NCI-H82 (cell line): ENCODE data around the gene ZNF723.
"Not testable (repeated sequence)": the region's sequence is repeated elsewhere in the genome, so short reads cannot be mapped to it uniquely, and the experiment has no call there.

Experiments
- DNase-seq: peaks from one replicate; lab custom pipeline; 2025; lab: John Stamatoyannopoulos, UW

ZNF723 gene

DNA sequence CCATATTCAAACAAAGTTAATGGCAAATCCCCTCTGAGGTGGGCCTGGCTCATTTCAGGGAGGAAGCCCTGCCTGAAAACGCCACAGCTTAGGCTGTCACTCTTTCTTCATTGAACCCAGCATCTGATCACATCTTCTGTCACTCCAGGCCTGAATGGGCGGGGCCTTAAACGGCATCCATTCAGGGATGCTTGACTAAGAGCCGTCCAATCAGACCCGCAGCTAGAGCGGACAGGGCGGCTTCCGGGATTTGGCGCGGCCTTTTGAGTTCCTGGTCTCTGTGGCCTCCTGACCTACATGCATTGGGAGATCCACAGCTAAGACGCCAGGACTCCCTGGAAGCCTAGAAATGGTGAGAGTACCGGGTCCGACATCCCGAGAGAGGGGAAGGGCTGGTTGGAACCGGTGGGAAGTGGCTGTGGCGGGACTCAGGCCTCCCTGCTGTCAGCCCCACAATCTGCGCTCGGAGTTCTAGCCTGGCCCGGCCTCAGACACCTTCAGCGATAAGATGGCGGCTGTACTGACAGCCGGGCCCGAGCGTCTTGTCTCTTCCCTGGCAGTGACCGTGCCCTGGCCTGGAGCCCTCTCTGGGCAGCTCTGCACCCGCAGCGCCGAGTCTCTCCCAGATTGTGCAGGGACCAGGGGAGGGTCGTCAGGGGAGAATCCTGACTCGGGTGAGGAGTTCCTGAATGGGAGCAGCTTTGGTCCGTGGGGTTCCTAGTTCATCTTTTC is at the start of gene ZNF723:
ZNF723 (plus strand) TSS at position 261 of the 732 bp plus-strand sequence; CDS start at position 350, 89 bp downstream.
- DNase-seq = no peak

DNA sequence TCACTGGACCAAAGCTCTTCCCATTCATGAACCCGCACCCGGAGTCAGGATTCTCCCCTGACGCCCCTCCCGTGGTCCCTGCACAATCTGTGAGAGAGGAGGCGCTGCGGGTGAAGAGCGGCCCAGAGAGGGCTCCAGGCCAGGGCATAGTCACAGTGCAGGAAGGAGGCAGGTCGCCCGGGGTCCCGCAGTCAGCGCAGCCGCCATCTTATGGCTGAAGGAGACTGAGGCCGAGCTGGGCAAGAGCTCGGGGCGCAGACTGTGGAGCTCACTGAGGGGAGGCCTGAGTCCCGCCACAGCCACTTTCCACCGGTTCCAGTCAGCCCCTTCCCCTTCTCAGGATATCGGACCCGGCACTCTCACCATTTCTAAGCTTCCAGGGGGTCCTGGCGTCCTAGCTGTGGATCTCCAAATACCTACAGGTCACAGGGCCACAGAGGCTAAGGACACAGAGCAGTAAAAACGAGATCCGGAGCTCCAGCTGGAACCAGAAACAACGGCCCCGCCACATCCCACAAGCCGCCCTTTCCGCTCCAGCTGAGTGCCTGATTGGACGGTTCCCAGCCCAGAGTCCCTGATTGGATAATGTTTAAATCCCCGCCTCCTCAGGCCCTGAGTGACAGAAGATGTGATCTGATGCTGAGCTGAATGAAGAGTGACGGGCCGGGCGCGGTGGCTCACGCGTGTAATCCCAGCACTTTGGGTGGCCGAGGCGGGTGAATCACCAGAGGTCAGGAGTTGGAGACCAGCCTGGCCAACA is 48.3 kb upstream of the ZNF723 start, which contains the start of gene ZNF99:
ZNF99 (minus strand) TSS at position 501 of the 760 bp plus-strand sequence; CDS start at position 366, 135 bp downstream.
- peak; percentile 30 for DNase-seq

DNA sequence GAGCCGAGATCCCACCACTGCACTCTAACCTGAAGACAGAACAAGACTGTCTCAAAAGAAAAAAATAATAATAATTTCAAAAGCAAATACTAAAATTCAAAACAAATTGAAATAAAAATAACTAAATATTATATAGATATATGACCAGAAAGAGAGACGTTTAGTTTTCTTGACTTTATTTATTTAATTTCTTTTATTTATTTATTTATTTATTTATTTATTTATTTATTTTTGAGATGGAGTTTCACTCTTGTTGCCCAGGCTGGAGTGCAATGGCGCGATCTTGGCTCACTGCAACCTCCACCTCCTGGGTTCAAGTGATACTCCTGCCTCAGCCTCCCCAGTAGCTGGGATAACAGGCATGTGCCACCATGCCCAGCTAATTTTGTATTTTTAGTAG is 39.2 kb upstream of the ZNF723 start:
- DNase-seq = not testable (repeated sequence)

DNA sequence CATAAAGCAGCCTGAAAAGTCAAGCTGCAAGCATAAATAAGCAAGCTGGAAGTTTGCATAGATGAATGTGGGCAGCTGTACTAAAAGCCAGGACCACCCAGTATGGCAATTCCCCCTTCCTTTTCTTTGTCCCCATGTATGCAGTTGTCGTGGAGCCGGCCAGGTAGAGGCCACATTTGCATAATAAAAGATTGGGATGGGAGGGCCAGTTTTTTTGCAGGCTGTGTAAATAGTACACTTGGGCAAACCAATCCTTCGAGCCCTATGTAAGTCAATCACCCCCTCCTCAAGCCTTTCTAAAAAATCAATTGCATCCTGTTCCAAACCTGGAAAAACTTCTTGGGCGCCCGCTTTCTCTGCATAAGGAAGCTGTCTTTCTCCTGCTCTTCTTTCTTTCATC is 35.1 kb upstream of the ZNF723 start:
- DNase-seq = no peak

DNA sequence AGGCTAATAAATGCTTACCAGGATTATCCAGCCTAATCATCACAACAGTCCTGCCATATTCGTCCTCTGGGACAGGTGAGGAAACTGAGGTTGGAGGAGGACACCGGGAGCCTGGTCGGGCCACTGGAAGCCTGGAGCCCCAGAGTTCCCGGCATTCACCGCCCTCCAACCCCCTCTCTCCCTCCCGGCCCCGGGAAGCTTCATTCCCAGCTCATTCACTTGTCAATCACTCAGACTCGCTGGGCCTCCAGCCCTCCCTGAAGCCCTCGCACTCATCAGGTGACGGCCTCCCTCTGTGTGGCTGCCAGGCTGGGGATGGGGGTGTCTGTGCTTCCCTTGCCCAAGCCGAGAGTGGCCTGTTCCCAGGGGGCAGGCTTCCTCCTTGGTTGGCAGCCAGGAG is 25.7 kb upstream of the ZNF723 start:
- no peak for DNase-seq

DNA sequence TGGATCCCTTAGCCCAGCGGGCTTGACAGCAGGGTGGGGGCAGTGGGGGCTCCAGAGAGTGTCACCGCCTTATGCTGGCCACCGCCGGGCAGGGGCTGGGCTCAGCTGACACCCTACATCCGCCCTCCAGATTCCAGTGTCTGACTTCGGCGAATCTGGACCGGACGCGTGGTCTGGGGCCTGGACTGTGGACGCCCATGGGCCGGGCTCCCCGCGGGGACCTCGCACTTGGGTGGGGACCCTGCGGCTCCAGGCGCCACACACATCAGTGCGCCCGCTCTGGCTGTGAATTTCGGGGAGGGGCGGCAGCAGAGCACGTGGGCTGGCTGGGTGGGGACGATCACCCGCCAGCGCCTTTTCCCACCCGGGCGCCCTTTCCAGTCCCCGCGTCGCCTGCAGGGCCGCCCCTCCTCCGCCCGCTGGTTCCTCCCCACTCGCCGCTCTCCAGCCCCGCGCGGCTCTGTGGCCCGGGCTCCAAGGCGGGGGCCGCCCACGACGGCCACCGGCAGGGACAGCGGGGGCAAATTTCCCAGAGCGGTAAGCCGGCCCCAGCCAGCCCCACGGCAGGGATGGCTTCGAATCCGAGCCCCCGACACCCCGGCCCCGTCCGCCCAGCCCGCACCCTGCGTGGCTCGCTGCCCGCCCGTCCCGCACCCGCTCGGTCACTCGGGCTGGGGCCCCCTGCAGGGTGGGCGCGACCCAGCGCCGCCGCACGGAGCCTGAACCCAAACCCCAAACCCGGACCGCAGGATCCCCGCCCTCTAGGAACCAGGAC is 24.8 kb upstream of the ZNF723 start:
- no peak for DNase-seq

DNA sequence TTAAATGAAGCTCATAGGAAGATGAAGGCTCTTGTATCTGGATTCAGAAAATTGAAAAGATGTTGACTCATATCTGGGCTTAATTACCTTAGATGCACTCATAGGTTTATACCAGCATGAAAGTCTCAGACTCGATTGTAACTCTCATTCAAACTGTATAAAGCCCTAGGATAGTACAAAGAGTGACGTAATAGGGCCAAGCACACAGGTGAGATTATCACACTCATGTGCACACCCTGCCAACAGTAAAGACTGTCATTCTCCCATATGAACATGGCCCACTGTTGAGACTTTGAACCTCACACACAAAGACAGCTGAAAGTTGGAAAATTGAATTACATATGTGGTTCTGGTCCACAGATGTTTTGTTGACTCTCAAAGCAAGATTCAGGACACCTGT is 18.0 kb upstream of the ZNF723 start:
- no peak for DNase-seq

DNA sequence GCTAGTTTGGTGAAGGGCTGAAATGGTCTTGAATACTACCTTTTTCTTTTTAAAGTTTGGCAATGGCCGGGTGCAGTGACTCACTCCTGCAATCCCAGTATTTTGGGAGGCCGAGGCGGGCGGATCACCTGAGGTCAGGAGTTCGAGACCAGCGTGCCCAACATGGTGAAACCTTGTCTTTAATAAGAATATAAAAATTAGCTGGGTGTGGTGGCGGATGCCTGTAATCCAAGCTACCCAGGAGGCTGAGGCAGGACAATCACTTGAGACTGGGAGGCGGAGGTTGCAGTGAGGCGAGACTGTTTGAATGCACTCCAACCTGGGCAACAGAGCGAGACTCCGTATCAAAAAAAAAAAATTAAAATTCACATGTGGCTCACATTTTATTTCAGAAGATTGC is 880 bp upstream of the ZNF723 start:
- no peak for DNase-seq

DNA sequence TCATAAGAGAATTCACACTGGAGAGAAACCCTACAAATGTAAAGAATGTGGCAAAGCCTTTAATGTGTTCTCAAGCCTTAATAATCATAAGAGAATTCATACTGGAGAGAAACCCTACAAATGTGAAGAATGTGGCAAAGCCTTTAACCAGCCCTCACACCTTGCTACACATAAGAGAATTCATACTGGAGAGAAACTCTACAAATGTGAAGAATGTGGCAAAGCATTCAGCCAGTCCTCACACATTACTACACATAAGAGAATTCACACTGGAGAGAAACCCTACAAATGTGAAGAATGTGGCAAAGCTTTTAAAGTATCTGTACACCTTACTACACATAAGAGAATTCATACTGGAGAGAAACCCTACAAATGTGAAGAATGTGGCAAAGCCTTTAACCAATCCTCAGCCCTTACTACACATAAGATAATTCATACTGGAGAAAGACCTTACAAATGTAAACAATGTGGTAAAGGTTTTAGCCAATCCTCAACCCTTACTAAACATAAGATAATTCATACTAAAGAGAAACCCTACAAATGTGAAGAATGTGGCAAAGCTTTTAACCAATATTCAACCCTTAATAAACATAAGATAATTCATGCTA is 25.7 kb downstream of the ZNF723 start:
- DNase-seq = not testable (repeated sequence)

DNA sequence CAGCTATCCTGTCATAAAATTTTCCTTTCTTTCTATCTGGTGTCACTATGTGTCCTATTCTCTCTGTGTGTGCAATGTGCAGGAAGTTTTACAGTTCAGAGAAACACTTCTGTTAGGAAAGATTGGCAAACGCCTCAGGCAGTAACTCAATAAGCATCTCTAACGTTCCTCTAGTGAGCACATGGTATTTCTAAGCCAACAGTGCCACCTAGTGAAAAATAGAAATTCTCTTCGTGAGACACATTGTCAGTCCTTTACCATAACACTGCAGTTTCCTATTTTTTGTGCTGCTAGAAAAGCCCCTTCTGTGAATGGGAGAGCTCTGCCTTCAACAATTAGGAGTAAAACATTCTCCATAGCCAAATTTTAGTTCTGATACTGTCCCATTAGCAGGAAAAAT is 50.7 kb downstream of the ZNF723 start:
- peak; percentile 62 for DNase-seq

DNA sequence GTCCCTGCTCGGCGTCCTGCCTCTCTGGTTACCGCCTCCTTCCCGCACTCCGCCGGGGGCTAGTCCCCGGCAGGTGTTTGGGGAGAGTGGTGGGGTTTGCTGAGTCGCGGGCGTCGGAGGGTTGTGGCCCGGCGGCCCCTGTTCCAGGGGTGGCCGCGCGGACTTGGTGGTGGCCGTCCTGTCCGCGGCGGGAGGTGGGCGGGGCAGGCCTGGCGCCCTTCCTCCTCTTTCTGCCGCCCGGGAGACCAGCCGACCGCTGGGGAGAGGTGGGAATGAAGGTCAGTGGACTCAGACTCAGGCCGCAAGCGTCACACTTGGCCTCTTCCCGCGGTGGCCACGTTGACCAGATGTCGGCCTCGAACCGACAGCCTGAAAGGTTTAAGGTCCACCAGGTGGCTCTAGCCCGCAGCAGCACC is 61.8 kb downstream of the ZNF723 start:
- no peak for DNase-seq

DNA sequence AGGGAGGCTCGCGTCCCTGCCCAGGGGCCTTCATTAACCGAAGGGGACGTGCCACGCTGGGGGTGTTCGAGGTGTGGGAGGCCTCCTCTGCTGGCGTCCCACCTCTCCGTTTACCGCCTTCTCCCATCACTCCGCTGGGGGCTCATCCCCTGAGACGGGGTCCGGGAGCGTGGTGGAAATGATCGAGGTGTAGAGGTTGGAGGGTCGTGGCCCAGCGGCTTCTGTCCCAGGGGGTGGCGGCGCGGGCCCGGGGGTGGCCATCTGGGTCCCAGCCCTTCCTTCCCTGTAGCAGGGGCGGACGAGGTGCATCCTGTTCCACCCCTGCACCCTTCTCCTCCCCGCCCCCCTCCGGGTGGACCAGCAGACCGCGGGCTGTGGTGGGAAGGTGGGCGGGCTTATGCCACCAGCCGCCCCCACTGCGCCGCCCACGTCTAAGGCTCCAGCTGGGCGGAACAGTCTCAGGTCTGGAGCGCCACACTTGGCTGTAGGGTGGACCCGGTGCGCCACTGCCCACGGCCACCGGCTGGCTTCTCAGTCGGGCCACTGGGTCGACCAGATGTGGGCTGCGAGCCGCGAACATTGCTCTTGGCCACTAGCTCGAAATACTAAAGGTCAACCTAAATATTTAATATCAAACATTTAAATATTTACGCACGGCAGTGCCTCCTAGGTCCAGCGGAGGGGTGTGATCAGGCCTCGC is 69.5 kb downstream of the ZNF723 start:
- no peak for DNase-seq
